ENCODE measurements around the gene LRRC49.

Gene LRRC49

DNA sequence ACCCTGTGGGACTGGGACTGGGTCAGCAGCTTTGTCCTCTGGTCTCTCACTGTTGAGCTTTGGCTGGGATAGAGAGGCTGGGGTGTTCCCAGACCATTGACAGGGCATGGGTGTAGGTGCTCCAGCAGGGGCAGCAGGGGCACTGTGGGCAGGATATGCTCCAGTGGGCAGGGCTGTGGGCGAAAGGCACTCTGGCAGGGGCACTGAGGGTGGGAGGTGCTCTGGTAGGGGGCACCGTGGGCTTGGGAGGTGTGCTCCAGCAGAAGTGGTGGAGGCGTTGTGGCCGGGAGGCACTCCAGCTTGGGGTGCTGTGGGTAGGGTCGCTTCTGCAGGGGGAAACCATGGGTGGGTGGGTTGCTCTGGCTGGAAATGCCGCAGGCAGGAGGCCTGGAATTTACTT, 62.1 kb downstream of the LRRC49 start:
- no peak overlapping the region for H3K27ac ChIP-seq
- no peak for DNase-seq (ENCODE audit: low read depth, low spot score)

GRCh38 chr15:70955151-70955550, 62.5 kb downstream of the LRRC49 start:
- peaks cover 5% of the 10 kb centered on the region; the same call in 1 of the 2 replicates for H3K9me3 ChIP-seq (ENCODE audit: low read depth, low read length)
- H3K9ac ChIP-seq (ENCODE audit: insufficient read length): no peak overlapping the region
- H3K36me3 ChIP-seq (ENCODE audit: insufficient read depth, low read length): no peaks in the 10 kb centered on the region
- H3K4me3 ChIP-seq: no peak overlapping the region
- H3K27ac ChIP-seq: no peak overlapping the region
- no peak for DNase-seq (ENCODE audit: low read depth, low spot score)
- TF ChIP-seq EZH2 (IDR thresholded peaks at IDR 0.05) (no peak), POLR2AphosphoS5 (IDR thresholded peaks at IDR 0.05; ENCODE audit: borderline replicate concordance, low read depth, low read length) (no peak), FOXP2 (optimal IDR thresholded peaks at IDR 0.05; ENCODE audit: control extremely low read depth, extremely low read length, insufficient read depth) (no peak)

More for the DNA sequence above, 62.1 kb downstream of the LRRC49 start:
- Histone ChIP-seq H3K4me3 (no peak overlapping the region), H3K9ac (ENCODE audit: insufficient read length) (no peak overlapping the region), H3K9me3 (ENCODE audit: low read depth, low read length) (peaks cover 2% of the 10 kb centered on the region; the same call in 1 of the 2 replicates), H3K36me3 (ENCODE audit: insufficient read depth, low read length) (no peaks in the 10 kb centered on the region)
- TF ChIP-seq POLR2AphosphoS5 (IDR thresholded peaks at IDR 0.05; ENCODE audit: borderline replicate concordance, low read depth, low read length): no peak
- TF ChIP-seq EZH2 (IDR thresholded peaks at IDR 0.05): no peak
- TF ChIP-seq FOXP2 (optimal IDR thresholded peaks at IDR 0.05; ENCODE audit: control extremely low read depth, extremely low read length, insufficient read depth): no peak

DNA sequence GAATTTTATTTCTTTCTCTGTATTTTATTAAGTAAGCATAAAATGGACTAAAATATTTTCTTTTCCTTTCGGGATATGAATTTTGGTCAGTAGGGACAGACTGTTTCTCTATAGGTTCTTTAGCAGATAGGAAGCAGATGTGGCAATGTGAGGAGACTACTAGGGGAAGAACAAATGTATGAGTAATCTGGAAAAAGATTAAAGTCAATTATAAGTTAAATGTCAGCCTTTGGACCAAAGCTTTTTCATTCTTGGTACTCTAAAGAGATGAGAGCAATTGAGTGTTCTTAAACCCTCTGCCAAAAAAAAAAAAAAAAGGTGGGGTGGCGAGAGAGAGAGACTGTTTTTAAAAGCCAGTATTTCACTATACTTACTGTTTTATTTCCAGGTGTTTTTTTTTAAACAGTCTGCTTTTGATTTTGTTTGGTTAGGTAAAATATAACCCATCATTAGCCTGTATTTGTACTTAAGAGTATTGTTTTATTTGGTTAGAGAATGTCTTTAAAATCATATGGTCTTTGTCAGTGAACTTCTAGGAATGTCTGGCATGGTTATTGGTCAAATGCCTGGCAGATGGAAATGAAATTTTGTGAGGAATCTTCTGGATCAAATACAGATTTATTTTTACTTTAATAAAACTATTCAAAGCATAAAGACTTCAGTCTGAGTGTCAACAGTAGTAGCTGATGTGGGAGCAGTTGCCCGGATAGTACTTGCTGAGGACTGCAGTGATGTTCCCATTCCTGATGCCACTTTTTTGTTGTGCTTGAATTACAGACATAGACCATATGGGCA, 63.8 kb downstream of the LRRC49 start:
- no peak overlapping the region for H3K9ac ChIP-seq (ENCODE audit: insufficient read length)
- TF ChIP-seq EZH2 (IDR thresholded peaks at IDR 0.05) (no peak), FOXP2 (optimal IDR thresholded peaks at IDR 0.05; ENCODE audit: control extremely low read depth, extremely low read length, insufficient read depth) (no peak), POLR2AphosphoS5 (IDR thresholded peaks at IDR 0.05; ENCODE audit: borderline replicate concordance, low read depth, low read length) (no peak)
- DNase-seq (ENCODE audit: low read depth, low spot score): no peak
- H3K36me3 ChIP-seq (ENCODE audit: insufficient read depth, low read length): no peaks in the 10 kb centered on the region
- H3K4me3 ChIP-seq: no peak overlapping the region
- no peak overlapping the region for H3K27ac ChIP-seq
- peaks cover 5% of the 10 kb centered on the region; the same call in 1 of the 2 replicates for H3K9me3 ChIP-seq (ENCODE audit: low read depth, low read length)

DNA sequence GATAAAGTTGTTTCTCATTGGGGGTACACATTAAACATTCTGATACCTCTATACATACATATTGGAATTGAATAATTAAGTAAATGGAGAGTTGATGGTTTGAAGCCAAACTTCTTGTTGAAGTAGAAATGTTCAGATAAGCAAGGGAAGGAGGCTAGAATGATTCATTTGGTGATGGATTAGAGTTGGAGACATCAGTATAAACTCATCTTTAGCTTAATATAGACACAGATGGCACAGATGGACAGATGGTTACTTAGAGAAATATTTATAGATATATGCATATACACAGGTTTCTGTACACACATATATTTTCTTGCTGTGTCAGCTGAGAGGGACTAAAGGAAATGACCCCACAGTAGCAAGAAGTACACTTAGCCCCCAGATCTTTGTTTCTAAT, 69.5 kb downstream of the LRRC49 start:
- H3K9ac ChIP-seq (ENCODE audit: insufficient read length): no peak overlapping the region
- peaks cover 5% of the 10 kb centered on the region; the same call in 1 of the 2 replicates for H3K9me3 ChIP-seq (ENCODE audit: low read depth, low read length)
- TF ChIP-seq EZH2 (IDR thresholded peaks at IDR 0.05) (no peak), FOXP2 (optimal IDR thresholded peaks at IDR 0.05; ENCODE audit: control extremely low read depth, extremely low read length, insufficient read depth) (no peak), POLR2AphosphoS5 (IDR thresholded peaks at IDR 0.05; ENCODE audit: borderline replicate concordance, low read depth, low read length) (no peak)

DNA sequence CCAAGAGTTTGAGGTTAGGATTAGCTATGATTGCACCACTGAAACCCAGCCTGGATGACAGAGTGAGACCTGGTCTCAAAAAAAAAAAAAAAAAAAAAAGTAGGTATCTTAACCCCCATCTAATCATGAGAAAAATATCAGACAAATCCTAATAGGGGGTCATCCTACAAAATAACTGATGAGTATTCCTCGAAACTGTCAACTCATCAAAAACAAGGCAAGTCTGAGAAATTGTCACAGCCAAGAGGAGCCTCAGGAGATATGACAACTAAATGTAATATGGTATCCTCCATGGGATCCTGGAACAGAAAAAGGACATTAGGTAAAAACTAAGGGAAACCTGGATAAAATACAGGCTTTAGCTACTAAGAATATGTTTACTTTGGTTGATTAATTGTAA, 70.6 kb downstream of the LRRC49 start:
- H3K4me3 ChIP-seq: no peak overlapping the region
- no peak for DNase-seq (ENCODE audit: low read depth, low spot score)
- H3K36me3 ChIP-seq (ENCODE audit: insufficient read depth, low read length): no peaks in the 10 kb centered on the region
- no peak overlapping the region for H3K9ac ChIP-seq (ENCODE audit: insufficient read length)
- TF ChIP-seq POLR2AphosphoS5 (IDR thresholded peaks at IDR 0.05; ENCODE audit: borderline replicate concordance, low read depth, low read length): no peak
- TF ChIP-seq FOXP2 (optimal IDR thresholded peaks at IDR 0.05; ENCODE audit: control extremely low read depth, extremely low read length, insufficient read depth): no peak
- no peak for TF ChIP-seq EZH2 (IDR thresholded peaks at IDR 0.05)
- H3K9me3 ChIP-seq (ENCODE audit: low read depth, low read length): peaks cover 5% of the 10 kb centered on the region; the same call in 1 of the 2 replicates
- no peak overlapping the region for H3K27ac ChIP-seq

More for the DNA sequence above, 69.5 kb downstream of the LRRC49 start:
- no peaks in the 10 kb centered on the region for H3K36me3 ChIP-seq (ENCODE audit: insufficient read depth, low read length)
- no peak for DNase-seq (ENCODE audit: low read depth, low spot score)
- no peak overlapping the region for H3K27ac ChIP-seq
- no peak overlapping the region for H3K4me3 ChIP-seq

DNA sequence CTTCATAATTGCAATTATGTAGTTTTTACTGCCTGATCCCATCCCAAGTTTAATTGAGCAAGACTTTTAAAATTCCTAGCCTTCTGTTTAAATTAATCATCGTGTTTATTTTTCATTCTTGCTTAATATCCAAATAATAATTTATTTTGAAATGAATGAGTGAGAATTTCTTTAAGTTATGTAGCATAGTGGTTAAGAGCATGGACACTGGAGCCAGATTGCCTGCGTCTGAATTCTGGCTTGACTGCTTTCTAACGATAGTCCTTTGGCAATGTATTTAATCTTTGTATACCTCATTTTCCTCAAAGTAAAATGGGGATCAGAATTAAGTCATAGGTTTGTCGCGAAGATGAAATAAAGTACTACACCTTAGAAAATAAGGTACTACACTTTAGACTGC, 71.4 kb downstream of the LRRC49 start:
- no peaks in the 10 kb centered on the region for H3K36me3 ChIP-seq (ENCODE audit: insufficient read depth, low read length)
- DNase-seq (ENCODE audit: low read depth, low spot score): no peak
- H3K4me3 ChIP-seq: no peak overlapping the region
- H3K9me3 ChIP-seq (ENCODE audit: low read depth, low read length): peaks cover 5% of the 10 kb centered on the region; the same call in 1 of the 2 replicates
- no peak overlapping the region for H3K9ac ChIP-seq (ENCODE audit: insufficient read length)
- no peak overlapping the region for H3K27ac ChIP-seq
- TF ChIP-seq FOXP2 (optimal IDR thresholded peaks at IDR 0.05; ENCODE audit: control extremely low read depth, extremely low read length, insufficient read depth) (no peak), EZH2 (IDR thresholded peaks at IDR 0.05) (no peak), POLR2AphosphoS5 (IDR thresholded peaks at IDR 0.05; ENCODE audit: borderline replicate concordance, low read depth, low read length) (no peak)

DNA sequence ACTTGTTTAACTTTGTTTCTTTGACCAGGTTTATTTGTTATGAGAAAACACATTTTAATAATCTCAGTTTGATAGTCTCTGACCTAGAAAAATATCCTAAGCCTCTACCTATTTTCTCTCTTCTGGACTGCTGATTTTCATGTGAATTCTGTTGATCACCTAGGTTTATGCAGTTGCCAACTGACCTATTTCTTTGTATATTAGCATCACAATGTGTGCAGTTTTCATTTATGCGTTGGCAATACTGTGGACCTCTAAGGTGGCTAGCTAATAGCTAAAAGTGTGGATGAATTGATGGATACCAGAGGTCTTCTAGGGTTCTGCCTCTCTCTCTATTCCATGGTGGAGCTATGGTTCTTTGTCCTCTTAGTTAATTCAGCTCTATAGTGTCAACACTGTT, 72.1 kb downstream of the LRRC49 start:
- Histone ChIP-seq H3K36me3 (ENCODE audit: insufficient read depth, low read length) (no peaks in the 10 kb centered on the region), H3K9me3 (ENCODE audit: low read depth, low read length) (peaks cover 4% of the 10 kb centered on the region; the same call in 1 of the 2 replicates), H3K4me3 (no peak overlapping the region), H3K9ac (ENCODE audit: insufficient read length) (no peak overlapping the region), H3K27ac (no peak overlapping the region)
- TF ChIP-seq POLR2AphosphoS5 (IDR thresholded peaks at IDR 0.05; ENCODE audit: borderline replicate concordance, low read depth, low read length) (no peak), EZH2 (IDR thresholded peaks at IDR 0.05) (no peak), FOXP2 (optimal IDR thresholded peaks at IDR 0.05; ENCODE audit: control extremely low read depth, extremely low read length, insufficient read depth) (no peak)
- DNase-seq (ENCODE audit: low read depth, low spot score): no peak

DNA sequence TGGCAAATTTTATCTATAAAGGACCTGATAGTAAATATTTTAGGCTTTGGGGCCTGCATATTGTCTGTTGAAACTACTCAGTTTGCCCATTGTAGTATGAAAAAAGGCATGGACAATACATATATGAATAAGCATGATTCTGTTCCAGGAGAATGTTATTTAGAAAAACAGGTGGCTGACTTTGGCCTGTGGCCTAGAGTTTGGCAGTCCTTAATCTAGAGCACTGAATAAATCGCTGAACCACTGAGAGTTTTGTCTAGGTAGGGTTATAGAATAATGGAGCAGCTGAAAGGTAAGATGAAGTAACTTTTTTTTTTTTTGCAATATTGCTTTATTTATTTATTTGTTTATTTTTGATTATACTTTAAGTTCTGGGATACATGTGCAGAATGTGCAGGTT, 75.0 kb downstream of the LRRC49 start:
- Histone ChIP-seq H3K36me3 (ENCODE audit: insufficient read depth, low read length) (no peaks in the 10 kb centered on the region), H3K27ac (no peak overlapping the region), H3K9ac (ENCODE audit: insufficient read length) (no peak overlapping the region), H3K9me3 (ENCODE audit: low read depth, low read length) (no peaks in the 10 kb centered on the region), H3K4me3 (no peak overlapping the region)
- DNase-seq (ENCODE audit: low read depth, low spot score): no peak
- no peak for TF ChIP-seq FOXP2 (optimal IDR thresholded peaks at IDR 0.05; ENCODE audit: control extremely low read depth, extremely low read length, insufficient read depth)
- TF ChIP-seq POLR2AphosphoS5 (IDR thresholded peaks at IDR 0.05; ENCODE audit: borderline replicate concordance, low read depth, low read length): no peak
- TF ChIP-seq EZH2 (IDR thresholded peaks at IDR 0.05): no peak
